ENCODE data around the gene TMEM123.

TMEM123 gene

DNA sequence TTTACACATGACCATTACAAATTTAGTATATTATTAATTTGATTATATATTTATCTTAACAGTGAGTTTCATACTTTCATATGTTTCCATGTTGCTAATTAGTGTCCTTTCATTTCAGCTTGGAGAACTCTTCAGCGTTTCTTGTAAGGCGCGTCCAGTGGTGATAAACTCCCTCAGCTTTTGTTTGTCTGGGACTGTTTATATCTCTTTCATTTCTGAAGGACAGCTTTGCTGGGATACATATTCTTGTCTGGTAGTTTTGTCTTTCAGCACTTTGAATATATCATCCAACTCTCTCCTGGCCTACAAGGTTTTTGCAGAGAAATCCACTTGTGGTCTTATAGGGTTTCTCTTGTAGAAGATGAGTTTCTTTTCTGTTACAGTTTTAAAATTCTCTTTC, 93.2 kb downstream of the TMEM123 start:
- DNase-seq (ENCODE audit: low spot score) = no peak

DNA sequence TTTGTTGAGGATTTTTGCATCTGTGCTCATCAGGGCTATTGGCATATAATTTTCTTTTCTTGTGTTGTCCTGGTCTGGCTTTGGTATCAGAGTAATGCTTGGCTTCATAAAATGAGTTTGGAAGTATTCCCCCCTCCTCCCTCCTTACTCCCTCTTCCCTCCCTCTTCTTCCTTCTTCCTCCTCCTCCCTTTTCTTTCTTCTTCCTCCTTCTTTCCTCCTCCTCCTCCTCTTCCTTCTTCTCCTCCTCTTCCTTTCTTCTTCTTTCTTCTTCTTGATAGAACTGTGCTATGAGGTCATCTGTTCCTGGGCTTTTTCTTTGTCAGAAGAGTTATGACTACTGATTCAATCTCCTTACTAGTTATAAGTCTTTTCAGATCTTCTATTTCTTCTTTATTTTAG, 95.4 kb downstream of the TMEM123 start:
- DNase-seq (ENCODE audit: low spot score) = no peak

DNA sequence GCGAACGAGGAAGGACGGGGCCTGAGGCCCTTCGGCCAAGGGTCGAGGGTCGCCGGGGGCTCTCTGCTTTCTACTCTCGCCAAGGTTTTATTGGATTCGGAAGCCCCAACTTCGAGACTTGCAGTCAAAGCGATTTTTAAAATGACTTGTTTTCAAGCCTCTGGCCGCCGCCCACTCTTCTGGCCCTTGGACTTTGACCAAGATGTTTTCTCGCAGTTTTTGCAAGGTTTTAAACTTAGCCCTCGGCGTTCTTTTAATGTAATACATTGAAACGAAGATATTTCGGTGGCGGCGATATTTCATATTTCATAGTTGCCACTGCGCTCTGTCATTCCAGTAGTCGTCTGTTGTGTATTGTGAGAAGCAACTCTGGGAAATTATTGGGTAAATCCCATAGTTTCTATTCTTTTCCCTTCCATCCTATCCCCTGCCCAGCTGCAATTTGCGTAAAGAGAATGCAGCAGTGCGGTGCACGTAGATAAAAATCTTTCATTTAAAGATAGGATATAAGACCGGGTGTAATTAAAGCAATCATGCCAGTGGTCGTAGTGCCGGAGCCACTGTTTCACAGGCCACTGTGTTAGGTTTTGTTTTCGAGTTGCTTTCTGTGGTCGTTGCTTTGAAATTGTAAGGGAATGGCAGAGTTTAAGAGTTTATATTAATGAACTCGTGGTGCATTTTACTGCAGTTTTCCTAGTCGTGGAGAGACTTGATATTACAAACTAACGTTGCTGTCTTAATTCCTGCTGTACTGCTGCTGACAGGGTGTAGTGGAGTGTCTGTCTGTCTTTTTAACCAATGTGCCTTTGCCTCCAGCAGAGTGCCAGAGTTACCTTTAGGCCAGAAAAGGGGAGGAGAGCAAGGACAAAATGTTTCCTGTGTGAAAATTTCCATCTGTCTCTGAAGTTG, 104.8 kb downstream of the TMEM123 start:
- peak; percentile 56 for DNase-seq (ENCODE audit: low spot score)

DNA sequence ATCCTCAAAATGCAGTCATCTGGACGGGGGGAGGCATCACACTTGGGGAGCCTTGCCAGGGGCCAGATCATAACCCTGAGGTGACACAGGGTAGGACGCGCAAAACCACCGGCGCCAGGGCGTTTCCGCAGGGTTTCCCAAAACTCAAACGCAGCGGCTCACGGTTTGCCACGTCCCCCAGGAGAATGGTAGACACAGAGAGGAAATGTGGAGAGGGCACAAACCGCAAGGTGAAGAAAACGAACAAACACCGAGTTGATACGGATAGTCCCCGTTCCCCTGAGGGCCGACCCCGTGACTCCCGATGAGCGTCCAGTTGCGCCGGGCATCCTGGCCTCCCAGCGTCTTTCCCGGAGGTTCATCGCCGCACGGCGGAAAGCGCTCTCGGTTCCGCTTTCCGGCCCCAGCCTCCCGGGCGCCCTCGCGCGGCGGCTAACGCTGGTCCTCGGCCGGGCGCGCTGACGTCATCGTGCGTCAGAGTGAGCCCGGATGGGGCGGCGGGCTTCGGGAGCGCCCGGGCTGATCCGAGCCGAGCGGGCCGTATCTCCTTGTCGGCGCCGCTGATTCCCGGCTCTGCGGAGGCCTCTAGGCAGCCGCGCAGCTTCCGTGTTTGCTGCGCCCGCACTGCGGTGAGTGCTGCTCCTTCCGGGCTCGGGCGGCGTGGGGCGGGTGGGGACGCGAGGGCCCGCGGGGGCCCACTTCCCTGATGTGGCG, 105.7 kb downstream of the TMEM123 start, which contains the start of gene BIRC2:
Gene BIRC2 (plus strand): TSS at position 467 of the 714 bp plus-strand sequence. CDS start 2,641 bp downstream, outside the sequence.
- DNase-seq (ENCODE audit: low spot score) = peak; percentile 96

DNA sequence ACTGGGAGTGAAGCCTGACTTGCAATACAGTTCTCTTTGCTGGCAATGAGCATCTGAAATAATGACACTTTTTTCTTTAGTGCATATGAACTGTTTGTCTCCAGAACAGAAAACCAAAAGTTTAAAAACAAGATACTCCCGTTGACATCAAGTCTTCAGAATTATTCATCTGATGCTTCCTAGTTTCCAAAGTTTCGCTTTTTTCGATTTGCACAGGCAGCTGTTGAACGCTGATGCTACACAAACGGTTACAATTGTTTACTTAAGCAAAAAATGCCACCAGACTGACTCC, 106.2 kb downstream of the TMEM123 start:
- no peak for DNase-seq (ENCODE audit: low spot score)

Measured in kidney tubule cell (primary cell).